ENCODE data around the gene LAMTOR1. TPM values are rescaled to one million over a fixed set of nuclear protein-coding genes. Genes with fewer than 3 reads are reported as not detected.

Gene LAMTOR1
- total and polyA plus RNA-seq, 10 of the 15 experiments (the other 5 are each of a cell fraction or from before 2014, with no cell fraction given) = 58.8 to 141 (median 110) TPM

DNA sequence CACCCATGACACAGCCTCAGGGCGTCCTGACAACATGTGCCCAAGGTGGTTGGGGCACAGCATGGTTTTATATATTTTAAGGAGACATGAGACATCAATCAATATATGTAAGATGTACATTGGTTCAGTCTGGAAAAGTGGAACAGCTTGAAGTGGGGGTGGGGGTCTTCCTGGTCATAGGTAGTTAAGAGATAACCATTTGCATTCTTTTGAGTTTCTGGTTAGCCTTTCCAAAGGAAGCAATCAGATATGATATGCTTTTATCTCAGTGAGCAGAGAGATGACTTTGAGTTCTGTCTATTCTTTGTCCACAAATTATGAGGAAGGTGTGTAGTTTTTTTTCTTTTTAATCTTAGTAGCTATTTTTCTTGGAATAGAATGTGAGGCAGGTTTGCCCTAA lies 19.5 kb upstream of the LAMTOR1 start:
- no TSS peak for BruUV-seq (replicated peaks)
- TF ChIP-seq RFX5 (IDR thresholded peaks at IDR 0.05; ENCODE audit: low read depth, low read length) (no peak), MTA3 (IDR thresholded peaks at IDR 0.05; ENCODE audit: borderline replicate concordance, low read length) (no peak), TCF3 (IDR thresholded peaks at IDR 0.05; ENCODE audit: borderline replicate concordance, insufficient read depth, low read depth, low read length) (no peak), CBFB (IDR thresholded peaks at IDR 0.05; ENCODE audit: low read depth) (no peak), BMI1 (IDR thresholded peaks at IDR 0.05; ENCODE audit: borderline replicate concordance) (no peak), TBL1XR1 (IDR thresholded peaks at IDR 0.05; ENCODE audit: low read depth, low read length) (no peak), MYB (IDR thresholded peaks at IDR 0.05; ENCODE audit: borderline replicate concordance, low read depth, low read length) (no peak), ZZZ3 (IDR thresholded peaks at IDR 0.05; ENCODE audit: control insufficient read depth, insufficient read length, low read depth) (no peak), PAX8 (IDR thresholded peaks at IDR 0.05) (no peak)
- TF ChIP-seq, protein P1, sequence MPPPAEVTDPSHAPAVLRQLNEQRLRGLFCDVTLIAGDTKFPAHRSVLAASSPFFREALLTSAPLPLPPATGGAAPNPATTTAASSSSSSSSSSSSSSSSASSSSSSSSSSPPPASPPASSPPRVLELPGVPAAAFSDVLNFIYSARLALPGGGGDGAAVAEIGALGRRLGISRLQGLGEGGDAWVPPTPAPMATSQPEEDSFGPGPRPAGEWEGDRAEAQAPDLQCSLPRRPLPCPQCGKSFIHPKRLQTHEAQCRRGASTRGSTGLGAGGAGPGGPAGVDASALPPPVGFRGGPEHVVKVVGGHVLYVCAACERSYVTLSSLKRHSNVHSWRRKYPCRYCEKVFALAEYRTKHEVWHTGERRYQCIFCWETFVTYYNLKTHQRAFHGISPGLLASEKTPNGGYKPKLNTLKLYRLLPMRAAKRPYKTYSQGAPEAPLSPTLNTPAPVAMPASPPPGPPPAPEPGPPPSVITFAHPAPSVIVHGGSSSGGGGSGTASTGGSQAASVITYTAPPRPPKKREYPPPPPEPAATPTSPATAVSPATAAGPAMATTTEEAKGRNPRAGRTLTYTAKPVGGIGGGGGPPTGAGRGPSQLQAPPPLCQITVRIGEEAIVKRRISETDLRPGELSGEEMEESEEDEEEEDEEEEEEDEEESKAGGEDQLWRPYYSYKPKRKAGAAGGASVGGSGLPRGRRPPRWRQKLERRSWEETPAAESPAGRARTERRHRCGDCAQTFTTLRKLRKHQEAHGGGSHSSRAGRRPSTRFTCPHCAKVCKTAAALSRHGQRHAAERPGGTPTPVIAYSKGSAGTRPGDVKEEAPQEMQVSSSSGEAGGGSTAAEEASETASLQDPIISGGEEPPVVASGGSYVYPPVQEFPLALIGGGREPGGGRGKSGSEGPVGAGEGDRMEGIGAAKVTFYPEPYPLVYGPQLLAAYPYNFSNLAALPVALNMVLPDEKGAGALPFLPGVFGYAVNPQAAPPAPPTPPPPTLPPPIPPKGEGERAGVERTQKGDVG (CRISPR knock-in tag; IDR thresholded peaks at IDR 0.05) = no peak
- TF ChIP-seq, protein P2, sequence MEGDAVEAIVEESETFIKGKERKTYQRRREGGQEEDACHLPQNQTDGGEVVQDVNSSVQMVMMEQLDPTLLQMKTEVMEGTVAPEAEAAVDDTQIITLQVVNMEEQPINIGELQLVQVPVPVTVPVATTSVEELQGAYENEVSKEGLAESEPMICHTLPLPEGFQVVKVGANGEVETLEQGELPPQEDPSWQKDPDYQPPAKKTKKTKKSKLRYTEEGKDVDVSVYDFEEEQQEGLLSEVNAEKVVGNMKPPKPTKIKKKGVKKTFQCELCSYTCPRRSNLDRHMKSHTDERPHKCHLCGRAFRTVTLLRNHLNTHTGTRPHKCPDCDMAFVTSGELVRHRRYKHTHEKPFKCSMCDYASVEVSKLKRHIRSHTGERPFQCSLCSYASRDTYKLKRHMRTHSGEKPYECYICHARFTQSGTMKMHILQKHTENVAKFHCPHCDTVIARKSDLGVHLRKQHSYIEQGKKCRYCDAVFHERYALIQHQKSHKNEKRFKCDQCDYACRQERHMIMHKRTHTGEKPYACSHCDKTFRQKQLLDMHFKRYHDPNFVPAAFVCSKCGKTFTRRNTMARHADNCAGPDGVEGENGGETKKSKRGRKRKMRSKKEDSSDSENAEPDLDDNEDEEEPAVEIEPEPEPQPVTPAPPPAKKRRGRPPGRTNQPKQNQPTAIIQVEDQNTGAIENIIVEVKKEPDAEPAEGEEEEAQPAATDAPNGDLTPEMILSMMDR (IDR thresholded peaks at IDR 0.05 in 2 of 3, conservative IDR thresholded peaks at IDR 0.05 in 1 of 3; ENCODE audit: control insufficient read depth in 2 of 3, extremely low read depth in 1 of 3, insufficient read depth in 1 of 3, low read depth in 3 of 3, low read length in 3 of 3) = no peak
- TF ChIP-seq, protein P3, sequence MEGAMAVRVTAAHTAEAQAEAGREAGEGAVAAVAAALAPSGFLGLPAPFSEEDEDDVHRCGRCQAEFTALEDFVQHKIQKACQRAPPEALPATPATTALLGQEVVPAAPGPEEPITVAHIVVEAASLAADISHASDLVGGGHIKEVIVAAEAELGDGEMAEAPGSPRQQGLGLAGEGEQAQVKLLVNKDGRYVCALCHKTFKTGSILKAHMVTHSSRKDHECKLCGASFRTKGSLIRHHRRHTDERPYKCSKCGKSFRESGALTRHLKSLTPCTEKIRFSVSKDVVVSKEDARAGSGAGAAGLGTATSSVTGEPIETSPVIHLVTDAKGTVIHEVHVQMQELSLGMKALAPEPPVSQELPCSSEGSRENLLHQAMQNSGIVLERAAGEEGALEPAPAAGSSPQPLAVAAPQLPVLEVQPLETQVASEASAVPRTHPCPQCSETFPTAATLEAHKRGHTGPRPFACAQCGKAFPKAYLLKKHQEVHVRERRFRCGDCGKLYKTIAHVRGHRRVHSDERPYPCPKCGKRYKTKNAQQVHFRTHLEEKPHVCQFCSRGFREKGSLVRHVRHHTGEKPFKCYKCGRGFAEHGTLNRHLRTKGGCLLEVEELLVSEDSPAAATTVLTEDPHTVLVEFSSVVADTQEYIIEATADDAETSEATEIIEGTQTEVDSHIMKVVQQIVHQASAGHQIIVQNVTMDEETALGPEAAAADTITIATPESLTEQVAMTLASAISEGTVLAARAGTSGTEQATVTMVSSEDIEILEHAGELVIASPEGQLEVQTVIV (IDR thresholded peaks at IDR 0.05; ENCODE audit: borderline replicate concordance, partially characterized antibody) = no peak
- TF ChIP-seq, protein P4, sequence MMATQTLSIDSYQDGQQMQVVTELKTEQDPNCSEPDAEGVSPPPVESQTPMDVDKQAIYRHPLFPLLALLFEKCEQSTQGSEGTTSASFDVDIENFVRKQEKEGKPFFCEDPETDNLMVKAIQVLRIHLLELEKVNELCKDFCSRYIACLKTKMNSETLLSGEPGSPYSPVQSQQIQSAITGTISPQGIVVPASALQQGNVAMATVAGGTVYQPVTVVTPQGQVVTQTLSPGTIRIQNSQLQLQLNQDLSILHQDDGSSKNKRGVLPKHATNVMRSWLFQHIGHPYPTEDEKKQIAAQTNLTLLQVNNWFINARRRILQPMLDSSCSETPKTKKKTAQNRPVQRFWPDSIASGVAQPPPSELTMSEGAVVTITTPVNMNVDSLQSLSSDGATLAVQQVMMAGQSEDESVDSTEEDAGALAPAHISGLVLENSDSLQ (IDR thresholded peaks at IDR 0.05) = no peak
- TF ChIP-seq, protein P5, sequence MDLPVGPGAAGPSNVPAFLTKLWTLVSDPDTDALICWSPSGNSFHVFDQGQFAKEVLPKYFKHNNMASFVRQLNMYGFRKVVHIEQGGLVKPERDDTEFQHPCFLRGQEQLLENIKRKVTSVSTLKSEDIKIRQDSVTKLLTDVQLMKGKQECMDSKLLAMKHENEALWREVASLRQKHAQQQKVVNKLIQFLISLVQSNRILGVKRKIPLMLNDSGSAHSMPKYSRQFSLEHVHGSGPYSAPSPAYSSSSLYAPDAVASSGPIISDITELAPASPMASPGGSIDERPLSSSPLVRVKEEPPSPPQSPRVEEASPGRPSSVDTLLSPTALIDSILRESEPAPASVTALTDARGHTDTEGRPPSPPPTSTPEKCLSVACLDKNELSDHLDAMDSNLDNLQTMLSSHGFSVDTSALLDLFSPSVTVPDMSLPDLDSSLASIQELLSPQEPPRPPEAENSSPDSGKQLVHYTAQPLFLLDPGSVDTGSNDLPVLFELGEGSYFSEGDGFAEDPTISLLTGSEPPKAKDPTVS (IDR thresholded peaks at IDR 0.05; ENCODE audit: low read depth, low read length) = no peak

More for the DNA sequence above, 19.5 kb upstream of the LAMTOR1 start:
- ChIA-PET SMC1A (ENCODE audit: uncharacterized antibody, unreplicated experiment) (no interaction called here), POLR2A (no interaction called here), CTCF (interaction anchor here (1.2 kb wide), 1 partner anchor 24 kb away, joined by 3 read pairs; no protein-coding TSS in a partner anchor), RAD21 (ENCODE audit: unreplicated experiment) (no interaction called here)
- H3K27ac ChIP-seq (ENCODE audit: control insufficient read depth, insufficient read depth) = no peak overlapping the region
- H3K4me2 ChIP-seq (ENCODE audit: control insufficient read depth, insufficient read depth) = no peak overlapping the region
- 50% methylated on average over 1 of the region's 1 CpG for WGBS (ENCODE audit: insufficient coverage, insufficient replicate concordance, low lambda C conversion rate, missing lambda C conversion rate)
- H3K9ac ChIP-seq (ENCODE audit: control insufficient read depth, insufficient read depth, low read length) = no peak overlapping the region
- no peak overlapping the region for H2AFZ ChIP-seq (ENCODE audit: control insufficient read depth, low read depth, low read length)
- H4K20me1 ChIP-seq (ENCODE audit: control insufficient read depth, insufficient read depth) = no peaks in the 10 kb centered on the region
- H3K36me3 ChIP-seq (ENCODE audit: control insufficient read depth in 2 of 2, insufficient read depth in 2 of 2, low read length in 1 of 2) = no peaks in the 10 kb centered on the region
- intact Hi-C loops (cut with micrococcal nuclease; ENCODE audit: unreplicated experiment) = no loop called here
- ATAC-seq = no peak
- no peaks in the 10 kb centered on the region for H3K27me3 ChIP-seq (replicated peaks in 1 of 2; ENCODE audit: control insufficient read depth in 2 of 2, insufficient read depth in 2 of 2, low read length in 1 of 2)
- in situ Hi-C loops (cut with MboI) = no loop called here
- no peaks in the 10 kb centered on the region for H3K79me2 ChIP-seq (ENCODE audit: control insufficient read depth, insufficient read depth, low read length)
- H3K4me1 ChIP-seq (ENCODE audit: control insufficient read depth, insufficient read depth, low read length) = no peaks in the 10 kb centered on the region
- no peaks in the 10 kb centered on the region; the same call in 1 of the 3 replicates for H3K9me3 ChIP-seq (replicated peaks; ENCODE audit: control insufficient read depth, insufficient read depth, low read length)
- FAIRE-seq = no peak
- no peak for DNase-seq (ENCODE audit: low read depth, low spot score)
- no peak overlapping the region for H3K4me3 ChIP-seq
